NCI-H748 treated with DMSO at 0.1 percent for 48 hours (cell line): ENCODE data around the gene PARG.
"Not testable (repeated sequence)": the region's sequence is repeated elsewhere in the genome, so short reads cannot be mapped to it uniquely, and the experiment has no call there.

Experiments used
- DNase-seq: peaks from one replicate; lab custom pipeline; 2025; lab: John Stamatoyannopoulos, UW

The PARG gene

GRCh38 chr10:49903829-49904228 lies 38.0 kb downstream of the PARG start:
- not testable (repeated sequence) for DNase-seq

GRCh38 chr10:49900406-49900805 lies 41.4 kb downstream of the PARG start:
- not testable (repeated sequence) for DNase-seq

GRCh38 chr10:49899999-49900398 lies 41.8 kb downstream of the PARG start:
- DNase-seq, result not testable (repeated sequence)

GRCh38 chr10:49890025-49890424 lies 51.8 kb downstream of the PARG start:
- not testable (repeated sequence) for DNase-seq

- DNase-seq, result not testable (repeated sequence)
These were observed 57.0 kb downstream of the PARG start for GRCh38 chr10:49884739-49885331.

GRCh38 chr10:49883852-49884251 lies 58.0 kb downstream of the PARG start:
- not testable (repeated sequence) for DNase-seq

GRCh38 chr10:49882327-49882726 lies 59.5 kb downstream of the PARG start:
- not testable (repeated sequence) for DNase-seq

- not testable (repeated sequence) for DNase-seq
These were observed 69.1 kb downstream of the PARG start for GRCh38 chr10:49872740-49873139.

GRCh38 chr10:49871462-49871861 lies 70.4 kb downstream of the PARG start:
- not testable (repeated sequence) for DNase-seq

GRCh38 chr10:49859933-49860332 lies 81.9 kb downstream of the PARG start:
- not testable (repeated sequence) for DNase-seq

GRCh38 chr10:49858697-49859382 lies 83.0 kb downstream of the PARG start:
- not testable (repeated sequence) for DNase-seq

GRCh38 chr10:49849520-49849919 lies 92.3 kb downstream of the PARG start:
- not testable (repeated sequence) for DNase-seq

GRCh38 chr10:49844775-49845595 lies 96.8 kb downstream of the PARG start:
- DNase-seq, result no peak

GRCh38 chr10:49842333-49842628 lies 99.5 kb downstream of the PARG start:
- not testable (repeated sequence) for DNase-seq

GRCh38 chr10:49841615-49842332 lies 100.1 kb downstream of the PARG start:
- no peak for DNase-seq

- DNase-seq, result no peak
These were observed 104.1 kb downstream of the PARG start for GRCh38 chr10:49837685-49838084.

GRCh38 chr10:49837051-49837478 lies 104.8 kb downstream of the PARG start:
- DNase-seq, result no peak

GRCh38 chr10:49834976-49835375 lies 106.9 kb downstream of the PARG start:
- DNase-seq, result no peak

- no peak for DNase-seq
These were observed 107.6 kb downstream of the PARG start for GRCh38 chr10:49834201-49834600.

- no peak for DNase-seq
These were observed 108.7 kb downstream of the PARG start for GRCh38 chr10:49833168-49833567.

GRCh38 chr10:49831352-49832035 lies 110.3 kb downstream of the PARG start:
- no peak for DNase-seq

GRCh38 chr10:49830846-49831245 lies 111.0 kb downstream of the PARG start:
- no peak for DNase-seq
